GM12864 (cell line): Measurements from ENCODE around the gene PUM1.

Source experiments
- DNase-seq: peaks from one replicate; pipeline ENCODE4 v3.0.0-alpha.2; 2011; ENCODE audit warnings: low read depth
- H3K4me3 ChIP-seq: 2 replicates; pipeline ENCODE4 v1.5.1; 2011; ENCODE audit warnings: mild to moderate bottlenecking, low read depth, low read length, control low read depth
- CTCF ChIP-seq: IDR thresholded peaks from 2 replicates; pipeline ENCODE4 v1.5.1; 2011; ENCODE audit warnings: low read depth, mild to moderate bottlenecking, moderate library complexity, low read length, control low read depth, inconsistent platforms; ENCODE audit errors: missing control alignments

Gene PUM1

GRCh38 chr1:30896905-30897304 is 168.6 kb downstream of the PUM1 start:
- TF ChIP-seq CTCF, result no peak
- no peak overlapping the region for H3K4me3 ChIP-seq
- DNase-seq, result no peak

GRCh38 chr1:30895944-30896660 is 169.4 kb downstream of the PUM1 start:
- no peak overlapping the region for H3K4me3 ChIP-seq
- TF ChIP-seq CTCF, result no peak
- DNase-seq, result no peak

GRCh38 chr1:30895382-30895943 is 170.1 kb downstream of the PUM1 start:
- TF ChIP-seq CTCF, result no peak
- DNase-seq, result no peak
- H3K4me3 ChIP-seq, result no peak overlapping the region

- no peak for DNase-seq
- no peak for TF ChIP-seq CTCF
- no peak overlapping the region for H3K4me3 ChIP-seq
These were observed 171.0 kb downstream of the PUM1 start for GRCh38 chr1:30894508-30894973.

GRCh38 chr1:30893776-30894507 is 171.6 kb downstream of the PUM1 start:
- no peak for DNase-seq
- no peak for TF ChIP-seq CTCF
- no peak overlapping the region for H3K4me3 ChIP-seq

- no peak for DNase-seq
- no peak overlapping the region for H3K4me3 ChIP-seq
- TF ChIP-seq CTCF, result no peak
These were observed 172.8 kb downstream of the PUM1 start for GRCh38 chr1:30892671-30893073.
